ENCODE data around the gene PHKA2. TPM values are rescaled to one million over a fixed set of nuclear protein-coding genes. Genes with fewer than 3 reads are reported as not detected.

Gene PHKA2
- total and polyA plus RNA-seq, 2 donors (not counting 1 experiment from before 2014, with no cell fraction given), result 7.9 to 8.3 TPM

DNA sequence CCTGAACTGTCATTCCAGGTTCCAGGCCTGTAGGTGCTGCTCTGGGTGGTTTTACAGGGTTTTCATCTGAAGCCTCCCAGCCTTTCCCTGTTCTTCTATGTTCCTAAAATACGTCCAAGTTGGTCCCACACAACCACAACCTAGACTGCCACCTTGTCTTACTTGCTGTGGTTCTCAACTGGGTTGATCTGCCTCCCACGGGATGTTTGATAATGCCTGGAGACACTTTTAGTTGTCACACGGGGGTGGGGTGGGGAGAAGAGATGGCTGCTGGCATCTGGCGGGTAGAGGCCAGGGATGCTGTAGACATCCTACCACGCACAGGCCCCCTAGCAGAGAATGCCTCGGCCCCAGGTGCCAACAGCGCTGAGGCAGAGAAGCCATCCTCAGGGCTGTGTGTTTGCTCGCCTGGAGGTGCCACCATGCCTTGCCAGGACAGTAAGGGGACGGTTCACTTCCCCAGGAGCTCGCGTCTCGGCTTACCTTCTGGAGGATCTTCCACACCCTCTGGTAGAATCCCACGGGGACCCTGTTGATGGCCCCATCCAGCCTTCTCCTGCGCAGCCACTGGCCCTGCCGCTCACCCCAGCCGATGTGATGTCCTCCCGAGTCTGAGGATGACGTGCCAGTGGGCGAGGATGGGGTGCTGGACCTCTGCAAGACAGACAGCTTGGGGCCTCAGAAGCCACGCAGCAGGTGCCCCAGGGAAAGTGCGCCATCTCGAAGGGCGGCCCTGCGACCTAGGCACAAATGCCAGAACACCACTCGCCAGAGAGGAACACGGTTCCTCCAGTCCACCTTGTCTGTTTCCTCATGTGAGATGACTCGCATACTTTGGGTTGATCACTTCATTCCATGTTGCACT is 87.0 kb downstream of the PHKA2 start:
- Histone ChIP-seq H3K4me1 (ENCODE audit: control insufficient read depth, extremely low read depth, insufficient read depth, low read length) (peaks cover 4% of the 10 kb centered on the region), H3K36me3 (ENCODE audit: control insufficient read depth, insufficient read depth, low read length) (no peaks in the 10 kb centered on the region), H3K4me3 (replicated peaks in 1 of 4; ENCODE audit: control extremely low read depth in 1 of 4, insufficient read depth in 1 of 4, low read depth in 3 of 4, low read length in 4 of 4) (no peak overlapping the region), H3K9ac (ENCODE audit: insufficient read depth, low read length) (no peak overlapping the region), H3K79me2 (ENCODE audit: control insufficient read depth, insufficient read depth, low read length) (no peaks in the 10 kb centered on the region), H3K9me3 (ENCODE audit: control insufficient read depth, insufficient read depth, low read depth, low read length) (no peaks in the 10 kb centered on the region), H3K27me3 (ENCODE audit: control insufficient read depth, insufficient read depth, low read length) (no peaks in the 10 kb centered on the region), H3K4me2 (ENCODE audit: extremely low read depth, insufficient read depth, low read length) (no peak overlapping the region), H3K27ac (ENCODE audit: insufficient read depth, low read length) (no peak overlapping the region), H2AFZ (ENCODE audit: low read length) (no peak overlapping the region), H4K20me1 (ENCODE audit: control insufficient read depth, extremely low read depth, insufficient read depth, low read length) (no peaks in the 10 kb centered on the region)
- no peak for DNase-seq (ENCODE audit: low read depth in 2 of 2)
- TF ChIP-seq EZH2 (IDR thresholded peaks at IDR 0.05; ENCODE audit: low read length, missing control alignments), result no peak
- TF ChIP-seq, protein P1, sequence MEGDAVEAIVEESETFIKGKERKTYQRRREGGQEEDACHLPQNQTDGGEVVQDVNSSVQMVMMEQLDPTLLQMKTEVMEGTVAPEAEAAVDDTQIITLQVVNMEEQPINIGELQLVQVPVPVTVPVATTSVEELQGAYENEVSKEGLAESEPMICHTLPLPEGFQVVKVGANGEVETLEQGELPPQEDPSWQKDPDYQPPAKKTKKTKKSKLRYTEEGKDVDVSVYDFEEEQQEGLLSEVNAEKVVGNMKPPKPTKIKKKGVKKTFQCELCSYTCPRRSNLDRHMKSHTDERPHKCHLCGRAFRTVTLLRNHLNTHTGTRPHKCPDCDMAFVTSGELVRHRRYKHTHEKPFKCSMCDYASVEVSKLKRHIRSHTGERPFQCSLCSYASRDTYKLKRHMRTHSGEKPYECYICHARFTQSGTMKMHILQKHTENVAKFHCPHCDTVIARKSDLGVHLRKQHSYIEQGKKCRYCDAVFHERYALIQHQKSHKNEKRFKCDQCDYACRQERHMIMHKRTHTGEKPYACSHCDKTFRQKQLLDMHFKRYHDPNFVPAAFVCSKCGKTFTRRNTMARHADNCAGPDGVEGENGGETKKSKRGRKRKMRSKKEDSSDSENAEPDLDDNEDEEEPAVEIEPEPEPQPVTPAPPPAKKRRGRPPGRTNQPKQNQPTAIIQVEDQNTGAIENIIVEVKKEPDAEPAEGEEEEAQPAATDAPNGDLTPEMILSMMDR (conservative IDR thresholded peaks at IDR 0.05 in 1 of 2, IDR thresholded peaks at IDR 0.05 in 1 of 2; ENCODE audit: low read depth in 1 of 2, low read length in 2 of 2), result no peak

DNA sequence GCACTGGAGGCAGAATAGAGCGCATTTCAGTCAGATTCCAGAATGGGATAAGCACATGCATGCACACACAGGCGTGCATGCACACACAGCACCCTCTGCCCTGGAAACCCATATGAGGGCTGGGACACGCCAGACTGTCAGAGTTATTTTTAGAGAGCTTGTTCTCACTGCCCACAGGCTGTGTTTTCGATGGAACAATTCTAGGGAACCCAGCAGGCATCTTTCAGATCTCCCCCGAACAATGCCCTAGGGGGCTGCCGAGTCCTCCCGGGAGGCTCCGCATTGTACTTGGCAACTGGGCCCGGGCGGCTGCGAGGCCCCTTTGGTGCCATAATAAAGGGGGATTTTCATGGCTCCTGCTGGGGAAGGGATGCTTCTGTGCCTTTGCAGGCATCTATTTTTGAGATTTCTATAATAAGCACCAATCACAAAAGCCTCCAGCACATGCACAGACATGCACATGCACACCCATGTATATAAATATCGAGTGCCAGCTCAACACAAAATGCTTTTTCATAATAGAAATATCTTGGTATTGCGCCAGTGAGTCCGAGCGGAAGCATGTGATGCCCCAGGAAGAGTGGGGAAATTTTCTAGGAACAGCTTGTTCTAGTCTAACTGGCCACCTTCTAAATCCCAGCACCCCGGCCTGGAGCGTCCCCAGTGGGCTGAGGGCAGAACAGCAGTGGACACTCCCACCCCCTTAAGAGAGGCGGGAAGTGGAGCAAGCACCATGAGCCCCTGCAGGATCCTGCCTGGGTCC is 88.5 kb downstream of the PHKA2 start:
- Histone ChIP-seq H3K4me1 (ENCODE audit: control insufficient read depth, extremely low read depth, insufficient read depth, low read length) (peaks cover 4% of the 10 kb centered on the region), H3K9me3 (ENCODE audit: control insufficient read depth, insufficient read depth, low read depth, low read length) (no peaks in the 10 kb centered on the region), H3K4me3 (replicated peaks in 1 of 4; ENCODE audit: control extremely low read depth in 1 of 4, insufficient read depth in 1 of 4, low read depth in 3 of 4, low read length in 4 of 4) (no peak overlapping the region), H3K27ac (ENCODE audit: insufficient read depth, low read length) (no peak overlapping the region), H3K4me2 (ENCODE audit: extremely low read depth, insufficient read depth, low read length) (no peak overlapping the region), H4K20me1 (ENCODE audit: control insufficient read depth, extremely low read depth, insufficient read depth, low read length) (no peaks in the 10 kb centered on the region), H3K36me3 (ENCODE audit: control insufficient read depth, insufficient read depth, low read length) (no peaks in the 10 kb centered on the region), H3K27me3 (ENCODE audit: control insufficient read depth, insufficient read depth, low read length) (no peaks in the 10 kb centered on the region), H3K9ac (ENCODE audit: insufficient read depth, low read length) (no peak overlapping the region), H3K79me2 (ENCODE audit: control insufficient read depth, insufficient read depth, low read length) (no peaks in the 10 kb centered on the region), H2AFZ (ENCODE audit: low read length) (no peak overlapping the region)
- TF ChIP-seq EZH2 (IDR thresholded peaks at IDR 0.05; ENCODE audit: low read length, missing control alignments), result no peak
- TF ChIP-seq, protein P1 (conservative IDR thresholded peaks at IDR 0.05 in 1 of 2, IDR thresholded peaks at IDR 0.05 in 1 of 2; ENCODE audit: low read depth in 1 of 2, low read length in 2 of 2), result peak; percentile 52 to 68
- DNase-seq (ENCODE audit: low read depth in 2 of 2), result peak in 1 of 2 donors; percentile 88

DNA sequence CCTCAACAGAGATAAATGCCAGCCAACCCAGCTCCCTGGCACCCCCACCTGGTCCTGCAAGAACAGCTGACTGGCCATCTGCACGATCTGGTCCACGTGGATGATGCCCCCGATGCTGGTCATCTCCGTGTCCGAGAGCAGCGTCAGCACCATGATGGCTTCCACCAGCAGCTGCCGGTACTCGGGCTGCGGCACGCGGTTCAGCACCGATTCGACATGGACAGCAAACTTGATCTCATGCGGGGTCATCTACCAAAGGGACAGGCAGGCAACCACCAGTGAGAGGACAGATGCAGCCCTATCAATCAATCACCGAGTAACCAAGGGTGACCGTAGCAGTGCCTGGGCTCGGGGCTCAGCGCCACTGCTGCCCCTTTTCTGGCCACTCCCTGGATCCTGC is 89.8 kb downstream of the PHKA2 start:
- no peak for DNase-seq (ENCODE audit: low read depth in 2 of 2)
- Histone ChIP-seq H3K27ac (ENCODE audit: insufficient read depth, low read length) (no peak overlapping the region), H3K4me3 (replicated peaks in 1 of 4; ENCODE audit: control extremely low read depth in 1 of 4, insufficient read depth in 1 of 4, low read depth in 3 of 4, low read length in 4 of 4) (no peak overlapping the region), H3K9me3 (ENCODE audit: control insufficient read depth, insufficient read depth, low read depth, low read length) (no peaks in the 10 kb centered on the region), H2AFZ (ENCODE audit: low read length) (no peak overlapping the region), H4K20me1 (ENCODE audit: control insufficient read depth, extremely low read depth, insufficient read depth, low read length) (no peaks in the 10 kb centered on the region), H3K4me2 (ENCODE audit: extremely low read depth, insufficient read depth, low read length) (no peak overlapping the region), H3K27me3 (ENCODE audit: control insufficient read depth, insufficient read depth, low read length) (no peaks in the 10 kb centered on the region), H3K36me3 (ENCODE audit: control insufficient read depth, insufficient read depth, low read length) (no peaks in the 10 kb centered on the region), H3K79me2 (ENCODE audit: control insufficient read depth, insufficient read depth, low read length) (no peaks in the 10 kb centered on the region), H3K9ac (ENCODE audit: insufficient read depth, low read length) (no peak overlapping the region), H3K4me1 (ENCODE audit: control insufficient read depth, extremely low read depth, insufficient read depth, low read length) (peaks cover 4% of the 10 kb centered on the region)
- TF ChIP-seq, protein P1 (conservative IDR thresholded peaks at IDR 0.05 in 1 of 2, IDR thresholded peaks at IDR 0.05 in 1 of 2; ENCODE audit: low read depth in 1 of 2, low read length in 2 of 2), result no peak
- TF ChIP-seq EZH2 (IDR thresholded peaks at IDR 0.05; ENCODE audit: low read length, missing control alignments), result no peak

All from fibroblast of lung (primary cell).